Caco-2 (cell line): ENCODE measurements around the gene TNFRSF21. TPM values are rescaled to one million over a fixed set of nuclear protein-coding genes. Genes with fewer than 3 reads are reported as not detected.

ENCODE experiments used
- BruUV-seq: library from RNA; stranded (reverse); fragments of 400-500 nt; replicated peaks from 2 replicates; lab custom pipeline; 2021; lab: Mats Ljungman, UMichigan
- CTCF ChIA-PET: fragments of 300-600 bp; sonication (Branson Sonifier 250); formaldehyde crosslinking; loops from one replicate; lab custom pipeline; 2022; ENCODE audit warnings: antibody characterized with exemption; lab: Charles Lee
- POLR2A ChIA-PET: fragments of 300-600 bp; sonication (Branson Sonifier 250); formaldehyde crosslinking; loops from one replicate; lab custom pipeline; 2022; ENCODE audit warnings: antibody characterized with exemption; lab: Charles Lee
- DNase-seq, 2 experiments: peaks; one replicate each; pipeline versions ENCODE4 v3.0.0 to v3.0.0-alpha.2; 2020 to 2022
- H3K27me3 ChIP-seq: replicated peaks from 2 replicates; pipeline ENCODE4 v1.6.0; 2011; ENCODE audit warnings: low read length; ENCODE audit not compliant: control insufficient read depth, insufficient read depth
- H3K36me3 ChIP-seq: 2 replicates; pipeline ENCODE4 v1.5.1; 2011; ENCODE audit warnings: low read length; ENCODE audit not compliant: control insufficient read depth, insufficient read depth
- H3K4me1 ChIP-seq: fragments of 250-450 bp; sonication (Bioruptor Pico); 2 replicates; pipeline ENCODE4 v1.5.1; 2020; ENCODE audit warnings: mild to moderate bottlenecking
- H3K4me3 ChIP-seq: 2 replicates; pipeline ENCODE4 v1.5.1; 2011; ENCODE audit warnings: low read depth, mild to moderate bottlenecking, control low read depth, low read length
- H3K9me3 ChIP-seq: fragments of 250-450 bp; sonication (Bioruptor Pico); 2 replicates; pipeline ENCODE4 v1.5.1; 2020; ENCODE audit warnings: mild to moderate bottlenecking, moderate library complexity
- H3K27ac Mint-ChIP-seq: one replicate; pipeline ENCODE4 v1.8.0; 2022; ENCODE audit warnings: mixed read lengths; ENCODE audit not compliant: unreplicated experiment
- H3K27me3 Mint-ChIP-seq: one replicate; pipeline ENCODE4 v1.8.0; 2022; ENCODE audit warnings: mixed read lengths; ENCODE audit not compliant: insufficient read depth, unreplicated experiment
- H3K36me3 Mint-ChIP-seq: one replicate; pipeline ENCODE4 v1.8.0; 2022; ENCODE audit warnings: mild to moderate bottlenecking, mixed read lengths; ENCODE audit not compliant: insufficient read depth, unreplicated experiment
- H3K4me1 Mint-ChIP-seq: one replicate; pipeline ENCODE4 v1.8.0; 2022; ENCODE audit warnings: low read depth, mixed read lengths; ENCODE audit not compliant: unreplicated experiment
- H3K4me3 Mint-ChIP-seq: one replicate; pipeline ENCODE4 v1.8.0; 2022; ENCODE audit warnings: mild to moderate bottlenecking, moderate library complexity, mixed read lengths; ENCODE audit not compliant: unreplicated experiment
- H3K9me3 Mint-ChIP-seq: one replicate; pipeline ENCODE4 v1.8.0; 2022; ENCODE audit warnings: mixed read lengths; ENCODE audit not compliant: unreplicated experiment
- CTCF ChIP-seq, 2 experiments: fragments of 200-600 bp in 1 of 2; IDR thresholded peaks; 1 replicate in 1 of 2; 2 replicates in 1 of 2; pipeline versions ENCODE4 v1.5.1 to v1.8.0; 2011 to 2022; ENCODE audit warnings: antibody characterized with exemption in 1 of 2, control low read depth in 1 of 2, inconsistent platforms in 1 of 2, low read depth in 1 of 2, low read length in 1 of 2, mild to moderate bottlenecking in 1 of 2, moderate library complexity in 1 of 2; ENCODE audit not compliant: insufficient read depth in 1 of 2, severe bottlenecking in 1 of 2, unreplicated experiment in 1 of 2
- intact Hi-C: fragments of 100-400 bp; cut with micrococcal nuclease; formaldehyde crosslinking; loops from one replicate; pipeline ENCODE4 v1.10.0; 2022; ENCODE audit not compliant: unreplicated experiment
- total RNA-seq: library from RNA; stranded (reverse); gene quantifications from 2 replicates; pipeline ENCODE4 v1.2.3, GENCODE V29; 2022

Gene TNFRSF21
- total RNA-seq, 1 experiment from 2014 or later = 60.8 TPM

GRCh38 chr6:47300417-47300816 lies 9.3 kb downstream of the TNFRSF21 start:
- Mint-ChIP-seq H3K4me1 (peaks cover 34% of the 10 kb centered on the region), H3K9me3 (no peaks in the 10 kb centered on the region), H3K4me3 (no peak overlapping the region), H3K27me3 (no peaks in the 10 kb centered on the region), H3K27ac (no peak overlapping the region), H3K36me3 (peaks cover 21% of the 10 kb centered on the region)
- TF ChIP-seq CTCF (IDR thresholded peaks at IDR 0.05; ENCODE audit: insufficient read depth in 1 of 2, low read depth in 1 of 2, low read length in 1 of 2, severe bottlenecking in 1 of 2, unreplicated experiment in 1 of 2) = no peak
- ChIA-PET POLR2A (no interaction called here), CTCF (no interaction called here)
- Histone ChIP-seq H3K36me3 (no peaks in the 10 kb centered on the region), H3K27me3 (no peaks in the 10 kb centered on the region), H3K4me1 (peaks cover 37% of the 10 kb centered on the region), H3K4me3 (no peak overlapping the region), H3K9me3 (no peaks in the 10 kb centered on the region)
- DNase-seq = no peak
- BruUV-seq = no TSS peak
- intact Hi-C loops = no loop called here

GRCh38 chr6:47299965-47300364 lies 9.7 kb downstream of the TNFRSF21 start:
- Mint-ChIP-seq H3K36me3 (peaks cover 21% of the 10 kb centered on the region), H3K27me3 (no peaks in the 10 kb centered on the region), H3K9me3 (no peaks in the 10 kb centered on the region), H3K4me3 (no peak overlapping the region), H3K4me1 (peaks cover 34% of the 10 kb centered on the region), H3K27ac (no peak overlapping the region)
- DNase-seq = no peak
- peaks cover 33% of the 10 kb centered on the region for H3K4me1 ChIP-seq
- no peak for TF ChIP-seq CTCF (IDR thresholded peaks at IDR 0.05; ENCODE audit: insufficient read depth in 1 of 2, low read depth in 1 of 2, low read length in 1 of 2, severe bottlenecking in 1 of 2, unreplicated experiment in 1 of 2)
- H3K4me3 ChIP-seq = no peak overlapping the region
- H3K9me3 ChIP-seq = no peaks in the 10 kb centered on the region
- CTCF ChIA-PET = no interaction called here
- H3K27me3 ChIP-seq = no peaks in the 10 kb centered on the region
- H3K36me3 ChIP-seq = no peaks in the 10 kb centered on the region
- intact Hi-C loops = no loop called here
- POLR2A ChIA-PET = no interaction called here
- BruUV-seq = no TSS peak

- ChIA-PET POLR2A (no interaction called here), CTCF (interaction anchor here (0.6 to 0.7 kb wide), 2 partner anchors 50 to 265 kb away, joined by 3 to 7 read pairs; no protein-coding TSS in a partner anchor)
- Mint-ChIP-seq H3K27ac (no peak overlapping the region), H3K4me3 (no peak overlapping the region), H3K4me1 (peaks cover 31% of the 10 kb centered on the region), H3K9me3 (no peaks in the 10 kb centered on the region), H3K27me3 (no peaks in the 10 kb centered on the region), H3K36me3 (peaks cover 7% of the 10 kb centered on the region)
- DNase-seq = no peak
- no TSS peak for BruUV-seq
- Histone ChIP-seq H3K4me1 (peaks cover 29% of the 10 kb centered on the region), H3K9me3 (no peaks in the 10 kb centered on the region), H3K36me3 (no peaks in the 10 kb centered on the region), H3K27me3 (no peaks in the 10 kb centered on the region), H3K4me3 (no peak overlapping the region)
- intact Hi-C loops = no loop called here
- TF ChIP-seq CTCF (IDR thresholded peaks at IDR 0.05; ENCODE audit: insufficient read depth in 1 of 2, low read depth in 1 of 2, low read length in 1 of 2, severe bottlenecking in 1 of 2, unreplicated experiment in 1 of 2) = no peak
These were observed 11.2 kb downstream of the TNFRSF21 start for GRCh38 chr6:47298475-47298874.
